ENCODE measurements around the gene ZNF282. TPM values are rescaled to one million over a fixed set of nuclear protein-coding genes. Genes with fewer than 3 reads are reported as not detected.

The ZNF282 gene
- total and polyA plus RNA-seq, 2 experiments from 2014 or later: 6.9 to 34.2 TPM

GRCh38 chr7:149210551-149210950, 15.2 kb downstream of the ZNF282 start:
- no peak overlapping the region for H3K4me3 ChIP-seq
- peaks cover 70% of the 10 kb centered on the region for H3K36me3 ChIP-seq

GRCh38 chr7:149214020-149214720, 18.8 kb downstream of the ZNF282 start:
- TF ChIP-seq, protein P1, sequence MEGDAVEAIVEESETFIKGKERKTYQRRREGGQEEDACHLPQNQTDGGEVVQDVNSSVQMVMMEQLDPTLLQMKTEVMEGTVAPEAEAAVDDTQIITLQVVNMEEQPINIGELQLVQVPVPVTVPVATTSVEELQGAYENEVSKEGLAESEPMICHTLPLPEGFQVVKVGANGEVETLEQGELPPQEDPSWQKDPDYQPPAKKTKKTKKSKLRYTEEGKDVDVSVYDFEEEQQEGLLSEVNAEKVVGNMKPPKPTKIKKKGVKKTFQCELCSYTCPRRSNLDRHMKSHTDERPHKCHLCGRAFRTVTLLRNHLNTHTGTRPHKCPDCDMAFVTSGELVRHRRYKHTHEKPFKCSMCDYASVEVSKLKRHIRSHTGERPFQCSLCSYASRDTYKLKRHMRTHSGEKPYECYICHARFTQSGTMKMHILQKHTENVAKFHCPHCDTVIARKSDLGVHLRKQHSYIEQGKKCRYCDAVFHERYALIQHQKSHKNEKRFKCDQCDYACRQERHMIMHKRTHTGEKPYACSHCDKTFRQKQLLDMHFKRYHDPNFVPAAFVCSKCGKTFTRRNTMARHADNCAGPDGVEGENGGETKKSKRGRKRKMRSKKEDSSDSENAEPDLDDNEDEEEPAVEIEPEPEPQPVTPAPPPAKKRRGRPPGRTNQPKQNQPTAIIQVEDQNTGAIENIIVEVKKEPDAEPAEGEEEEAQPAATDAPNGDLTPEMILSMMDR (IDR thresholded peaks at IDR 0.05; ENCODE audit: low read depth, low read length): no peak
- no peaks in the 10 kb centered on the region for H3K4me1 ChIP-seq (ENCODE audit: low read depth)
- no peak overlapping the region for H3K27ac ChIP-seq
- no peaks in the 10 kb centered on the region for H3K27me3 ChIP-seq
- no peak overlapping the region for H3K4me3 ChIP-seq
- H3K9me3 ChIP-seq (ENCODE audit: low read depth): no peaks in the 10 kb centered on the region
- no peak for DNase-seq (ENCODE audit: low read depth in 1 of 2, low spot score in 1 of 2)
- H3K36me3 ChIP-seq: peaks cover 75% of the 10 kb centered on the region

More at GRCh38 chr7:149210551-149210950, 15.2 kb downstream of the ZNF282 start:
- TF ChIP-seq, protein P1 (IDR thresholded peaks at IDR 0.05; ENCODE audit: low read depth, low read length): no peak
- Histone ChIP-seq H3K27ac (no peak overlapping the region), H3K4me1 (ENCODE audit: low read depth) (no peaks in the 10 kb centered on the region), H3K27me3 (no peaks in the 10 kb centered on the region), H3K9me3 (ENCODE audit: low read depth) (no peaks in the 10 kb centered on the region)
- no peak for DNase-seq (ENCODE audit: low read depth in 1 of 2, low spot score in 1 of 2)

GRCh38 chr7:149216402-149216801, 21.1 kb downstream of the ZNF282 start:
- TF ChIP-seq, protein P1 (IDR thresholded peaks at IDR 0.05; ENCODE audit: low read depth, low read length): no peak
- peak in 1 of 2 donors; percentile 30 for DNase-seq (ENCODE audit: low read depth in 1 of 2, low spot score in 1 of 2)
- Histone ChIP-seq H3K27ac (no peak overlapping the region), H3K4me1 (ENCODE audit: low read depth) (no peaks in the 10 kb centered on the region), H3K27me3 (no peaks in the 10 kb centered on the region), H3K9me3 (ENCODE audit: low read depth) (no peaks in the 10 kb centered on the region), H3K4me3 (no peak overlapping the region), H3K36me3 (peaks cover 56% of the 10 kb centered on the region)

DNA sequence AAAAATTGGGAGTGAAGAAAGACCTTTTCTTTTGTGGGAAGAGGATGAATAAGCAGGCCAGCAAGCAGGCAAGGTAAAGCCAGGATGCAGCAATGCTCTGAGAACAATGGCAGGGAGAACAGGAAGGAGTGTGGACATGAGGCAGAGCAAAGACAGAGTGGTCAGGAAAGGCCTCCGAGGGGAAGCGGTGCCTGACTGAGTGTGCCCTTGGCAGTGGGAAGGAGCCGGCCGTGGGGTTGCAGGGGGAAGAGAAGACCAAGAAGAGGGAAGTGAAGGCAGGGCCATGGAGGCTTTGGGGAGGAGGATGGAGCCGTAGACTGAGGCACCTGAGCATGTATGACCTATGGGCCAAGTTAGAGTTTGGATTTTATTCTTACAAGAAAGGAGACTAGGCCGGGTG, 22.2 kb downstream of the ZNF282 start:
- no peak overlapping the region for H3K4me3 ChIP-seq
- H3K36me3 ChIP-seq: peaks cover 47% of the 10 kb centered on the region
- no peak for DNase-seq (ENCODE audit: low read depth in 1 of 2, low spot score in 1 of 2)

DNA sequence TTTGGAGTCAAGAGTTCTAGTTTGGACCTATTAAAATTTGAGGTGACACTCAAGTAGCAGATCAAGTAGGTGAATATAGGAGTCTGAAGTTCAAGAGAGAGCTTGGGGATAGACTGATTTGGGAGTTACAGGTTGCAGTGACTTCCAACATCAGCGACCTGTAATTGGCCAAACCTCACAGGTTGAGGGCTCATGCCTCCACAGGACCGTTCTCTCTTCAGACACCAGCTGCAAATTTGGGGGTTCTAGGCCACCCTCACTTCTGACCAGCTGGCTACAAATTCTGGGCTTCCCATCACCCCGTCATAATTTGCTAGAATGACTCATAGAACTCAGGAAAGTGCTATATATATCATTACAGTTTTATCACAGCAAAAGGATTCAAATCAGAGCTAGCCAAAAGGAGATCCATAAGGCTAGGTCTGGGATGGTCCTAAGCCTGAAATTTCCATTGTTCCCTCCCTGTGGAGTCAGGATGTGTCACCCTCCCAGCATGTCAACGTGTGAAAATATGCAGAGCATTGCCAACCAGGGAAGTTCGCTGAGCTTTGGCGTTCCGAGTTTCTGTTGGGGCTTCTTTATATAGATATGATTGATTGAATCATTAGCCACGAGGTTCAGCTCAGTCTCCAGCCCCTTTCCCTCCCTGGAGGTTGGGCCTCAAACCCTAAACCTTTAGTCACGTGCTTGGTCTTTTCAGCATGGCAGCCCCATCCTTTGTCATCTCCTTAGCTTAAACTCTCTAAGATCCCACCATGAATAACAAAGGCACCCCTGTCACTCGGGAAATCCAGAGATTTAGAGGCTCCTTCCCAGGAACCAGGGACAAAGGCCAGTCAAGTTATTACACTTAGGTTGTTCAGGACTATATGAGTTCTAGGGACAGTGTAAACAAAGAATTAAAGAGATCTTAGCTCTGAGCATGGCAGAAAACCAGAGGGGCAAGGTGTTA, 23.4 kb downstream of the ZNF282 start:
- no peak for DNase-seq (ENCODE audit: low read depth in 1 of 2, low spot score in 1 of 2)
- no peaks in the 10 kb centered on the region for H3K27me3 ChIP-seq
- TF ChIP-seq, protein P1 (IDR thresholded peaks at IDR 0.05; ENCODE audit: low read depth, low read length): no peak
- no peak overlapping the region for H3K4me3 ChIP-seq
- no peaks in the 10 kb centered on the region for H3K4me1 ChIP-seq (ENCODE audit: low read depth)
- peaks cover 36% of the 10 kb centered on the region for H3K36me3 ChIP-seq
- no peak overlapping the region for H3K27ac ChIP-seq
- no peaks in the 10 kb centered on the region for H3K9me3 ChIP-seq (ENCODE audit: low read depth)

More for the DNA sequence above, 22.2 kb downstream of the ZNF282 start:
- no peaks in the 10 kb centered on the region for H3K4me1 ChIP-seq (ENCODE audit: low read depth)
- TF ChIP-seq, protein P1 (IDR thresholded peaks at IDR 0.05; ENCODE audit: low read depth, low read length): no peak
- no peak overlapping the region for H3K27ac ChIP-seq
- H3K27me3 ChIP-seq: no peaks in the 10 kb centered on the region
- H3K9me3 ChIP-seq (ENCODE audit: low read depth): no peaks in the 10 kb centered on the region

Measured in cardiac muscle cell (in vitro differentiated cells and primary cell).